NCI-H345 (cell line): ENCODE measurements around the gene GADD45GIP1.

ENCODE experiments used
- DNase-seq: peaks from one replicate; lab custom pipeline; 2025; lab: John Stamatoyannopoulos, UW

The GADD45GIP1 gene

DNA sequence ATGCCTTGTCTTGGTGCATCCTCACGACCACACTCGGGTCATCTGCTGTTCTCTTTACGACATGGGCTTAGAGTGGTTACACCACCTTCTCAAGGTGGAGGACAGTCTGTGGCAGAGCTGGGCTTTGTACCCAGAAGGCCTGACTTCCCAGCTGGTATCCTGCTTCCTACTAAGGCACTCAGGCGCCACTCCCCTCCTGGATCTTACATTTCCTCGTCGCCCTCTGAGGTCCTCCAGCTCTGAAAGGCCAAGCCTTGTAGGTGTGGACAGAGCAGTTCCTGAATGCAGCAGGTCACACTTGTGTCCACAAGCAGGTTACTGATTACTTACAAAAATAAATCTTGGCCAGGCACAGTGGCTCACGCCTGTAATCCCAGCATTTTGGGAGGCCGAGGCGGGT, 49.9 kb downstream of the GADD45GIP1 start:
- DNase-seq, result no peak
